Upper lobe of left lung (tissue), 4 donors: Measurements from ENCODE around the gene PTX4.

ENCODE experiments used
- EP300 ChIP-seq, 4 donors: sonication (generic); formaldehyde crosslinking; IDR thresholded peaks; one replicate each; pipeline ENCODE4 v1.5.1; 2017; ENCODE audit warnings: antibody characterized with exemption in 4 of 4, control low read depth in 2 of 4
- POLR2A ChIP-seq, 4 donors: fragments of 450-650 bp; IDR thresholded peaks; one replicate each; pipeline ENCODE4 v1.5.1; 2016 to 2017; ENCODE audit warnings: antibody characterized with exemption in 4 of 4, mild to moderate bottlenecking in 2 of 4
- TF ChIP-seq, protein P1 (sequence below), 6 experiments: fragments of 450-650 bp in 4 of 6; fragments of 200-600 bp in 2 of 6; sonication (generic) in 2 of 6; IDR thresholded peaks; one replicate each; pipeline ENCODE4 v1.5.1; 2016 to 2019; ENCODE audit warnings: antibody characterized with exemption in 6 of 6

DNA sequence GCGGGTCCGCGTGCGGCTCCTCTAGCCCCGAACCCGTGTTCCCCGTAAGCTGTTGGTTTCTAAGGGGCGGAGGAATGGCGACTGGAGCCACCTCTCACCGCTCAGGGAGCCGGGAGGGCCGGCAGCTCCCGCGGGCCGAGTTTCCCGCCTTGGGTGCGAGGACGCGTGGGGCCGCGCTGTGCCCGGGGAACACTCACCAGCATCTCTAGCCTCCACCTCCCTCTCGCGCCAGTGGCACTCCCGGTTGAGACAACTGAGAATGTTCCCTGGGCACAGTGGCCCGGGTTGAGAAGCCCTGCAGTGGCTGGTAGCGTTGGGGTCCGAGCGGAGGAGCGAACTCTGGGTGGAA, 5.0 kb upstream of the PTX4 start:
- TF ChIP-seq, protein P1, sequence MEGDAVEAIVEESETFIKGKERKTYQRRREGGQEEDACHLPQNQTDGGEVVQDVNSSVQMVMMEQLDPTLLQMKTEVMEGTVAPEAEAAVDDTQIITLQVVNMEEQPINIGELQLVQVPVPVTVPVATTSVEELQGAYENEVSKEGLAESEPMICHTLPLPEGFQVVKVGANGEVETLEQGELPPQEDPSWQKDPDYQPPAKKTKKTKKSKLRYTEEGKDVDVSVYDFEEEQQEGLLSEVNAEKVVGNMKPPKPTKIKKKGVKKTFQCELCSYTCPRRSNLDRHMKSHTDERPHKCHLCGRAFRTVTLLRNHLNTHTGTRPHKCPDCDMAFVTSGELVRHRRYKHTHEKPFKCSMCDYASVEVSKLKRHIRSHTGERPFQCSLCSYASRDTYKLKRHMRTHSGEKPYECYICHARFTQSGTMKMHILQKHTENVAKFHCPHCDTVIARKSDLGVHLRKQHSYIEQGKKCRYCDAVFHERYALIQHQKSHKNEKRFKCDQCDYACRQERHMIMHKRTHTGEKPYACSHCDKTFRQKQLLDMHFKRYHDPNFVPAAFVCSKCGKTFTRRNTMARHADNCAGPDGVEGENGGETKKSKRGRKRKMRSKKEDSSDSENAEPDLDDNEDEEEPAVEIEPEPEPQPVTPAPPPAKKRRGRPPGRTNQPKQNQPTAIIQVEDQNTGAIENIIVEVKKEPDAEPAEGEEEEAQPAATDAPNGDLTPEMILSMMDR (IDR thresholded peaks at IDR 0.05) = no peak
- TF ChIP-seq POLR2A (IDR thresholded peaks at IDR 0.05) (no peak), EP300 (IDR thresholded peaks at IDR 0.05) (no peak)
